HG03460 (cell line): ENCODE results near the gene ADAR.

Experiments
- ATAC-seq: cut with Tn5 transposase; IDR thresholded peaks from one replicate; pipeline ENCODE4 v1.9.1; 2021; ENCODE audit not compliant: unreplicated experiment

ADAR gene

DNA sequence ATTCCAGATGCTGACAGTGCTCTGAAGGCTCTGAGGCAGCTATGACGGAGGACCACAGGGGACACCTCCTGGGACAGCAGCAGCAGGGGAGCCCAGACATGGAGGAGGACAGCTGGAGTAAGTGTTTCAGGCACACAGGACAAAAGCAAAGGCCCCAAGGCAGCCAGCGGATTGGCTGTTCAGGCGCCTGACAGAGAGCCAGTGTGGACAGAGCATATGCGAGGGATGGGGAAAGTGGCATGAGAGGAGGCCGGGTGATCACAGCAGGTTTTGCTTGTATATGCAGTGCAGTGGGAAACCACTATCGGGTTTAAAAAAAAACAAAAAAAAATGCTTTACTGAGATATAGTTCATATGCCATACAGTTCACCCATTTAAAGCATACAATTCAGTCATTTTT is 21.3 kb downstream of the ADAR start:
- ATAC-seq, result no peak

DNA sequence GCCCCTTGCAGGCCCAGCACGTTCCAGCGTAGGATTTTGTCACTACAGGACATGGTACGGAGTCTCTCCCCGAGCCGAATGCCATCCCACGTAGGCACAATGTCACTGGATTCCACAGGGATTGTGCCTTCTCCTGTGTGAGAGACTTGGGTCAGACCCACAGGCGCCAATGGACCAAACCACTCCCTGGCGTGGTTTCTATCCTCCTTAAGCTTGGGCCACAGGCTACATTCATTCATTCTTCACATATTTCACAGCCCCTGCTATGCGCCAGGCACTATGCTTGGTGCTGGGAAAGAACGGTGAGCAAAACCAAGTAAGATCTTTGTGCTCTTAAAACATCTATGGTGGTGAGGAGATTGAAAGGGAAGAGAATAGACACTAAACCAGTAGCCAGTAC is 21.8 kb downstream of the ADAR start:
- no peak for ATAC-seq

DNA sequence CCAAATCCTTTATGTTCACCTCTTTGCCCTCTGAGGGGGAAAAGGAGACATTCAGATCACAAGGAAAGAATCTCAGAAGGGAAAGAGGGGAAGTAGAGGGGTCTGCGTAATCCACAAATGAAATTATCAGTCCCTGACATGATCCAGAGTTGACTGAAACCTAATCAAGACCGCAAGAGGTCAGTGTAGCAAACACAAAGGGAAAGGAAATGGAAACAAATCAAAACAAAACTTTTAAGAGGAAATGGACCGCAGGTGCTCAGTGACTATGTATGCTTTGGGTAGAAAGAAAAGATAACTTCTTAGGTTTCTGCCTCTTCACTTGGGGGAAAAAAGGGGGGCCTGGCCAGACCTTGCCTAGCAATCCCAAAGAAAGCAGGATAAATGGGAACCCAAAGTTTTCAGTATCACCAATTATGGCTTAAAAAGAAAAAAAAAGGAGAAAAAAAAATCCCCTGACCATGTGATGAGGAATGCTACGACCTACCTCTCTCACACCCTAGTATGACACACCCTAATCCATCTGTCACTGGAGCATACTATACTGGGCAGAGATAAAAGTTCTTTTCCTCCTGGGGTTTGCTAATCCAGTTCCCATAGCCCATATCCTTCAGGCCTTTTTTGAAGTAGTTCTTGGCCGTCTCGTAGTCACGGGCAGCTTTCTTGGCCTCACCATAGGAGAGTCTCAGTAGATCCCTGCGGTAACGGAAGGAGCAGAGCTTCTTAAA is 23.6 kb downstream of the ADAR start:
- ATAC-seq, result no peak

DNA sequence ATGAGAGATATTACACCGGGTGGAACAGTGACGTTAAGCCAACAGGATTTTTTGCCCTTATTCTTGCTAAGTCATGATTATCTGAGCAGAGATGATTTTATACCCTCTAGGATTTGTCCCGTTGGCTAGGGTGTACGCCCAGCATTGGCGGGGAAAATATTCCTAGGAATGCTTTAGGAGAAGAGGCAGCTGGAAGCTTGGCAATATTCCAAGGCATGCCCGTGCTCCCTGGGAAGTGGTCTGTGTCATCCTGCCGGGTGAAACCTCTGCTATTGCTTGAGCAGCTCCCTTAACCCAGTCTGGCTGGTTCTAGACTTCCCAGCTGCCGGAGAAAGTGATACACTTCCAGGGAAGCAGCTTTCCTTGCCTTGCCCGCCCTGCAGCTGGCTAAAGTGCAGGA is 24.2 kb downstream of the ADAR start:
- ATAC-seq, result no peak

DNA sequence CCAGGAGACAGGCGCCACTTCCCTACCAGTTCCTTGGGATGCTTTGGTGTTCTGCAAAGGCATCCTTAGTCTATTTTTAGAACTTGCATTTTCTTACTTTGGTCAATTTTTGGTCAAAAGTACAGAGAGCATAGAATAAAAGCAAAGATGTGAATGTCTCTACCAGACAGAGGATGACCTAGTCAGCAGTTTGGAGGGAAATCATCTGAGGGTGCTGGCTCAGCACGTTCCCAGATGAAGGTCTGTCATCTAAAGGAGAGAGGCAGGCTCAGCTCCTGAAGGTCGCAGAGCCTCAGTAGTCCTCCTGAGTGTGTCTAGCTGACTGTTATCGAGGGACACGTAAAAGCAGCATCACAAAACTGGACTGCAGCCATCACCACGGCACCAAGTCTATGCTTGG is 25.1 kb downstream of the ADAR start:
- no peak for ATAC-seq

DNA sequence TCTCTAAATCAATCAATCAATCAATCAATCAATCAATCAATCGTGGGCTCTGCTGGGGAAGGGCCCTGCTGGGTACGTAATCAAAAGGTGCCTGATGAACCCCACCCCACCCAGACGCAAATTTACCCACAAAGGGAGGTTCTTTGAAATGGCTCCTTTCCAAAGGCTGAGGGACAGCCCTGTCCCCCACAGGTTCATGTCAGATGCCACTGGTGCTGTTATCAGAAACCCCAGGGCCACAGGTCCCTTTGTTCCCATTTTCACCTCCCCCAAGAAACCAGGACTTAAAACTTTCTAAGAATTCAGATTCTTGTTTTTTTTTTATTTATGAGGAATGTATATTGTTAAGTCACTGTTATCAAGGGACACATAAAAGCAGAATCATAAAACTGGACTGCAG is 26.2 kb downstream of the ADAR start:
- ATAC-seq, result no peak

- ATAC-seq, result no peak
These were observed 28.6 kb downstream of the ADAR start for GRCh38 chr1:154579374-154579773.

- no peak for ATAC-seq
These were observed 29.9 kb downstream of the ADAR start for GRCh38 chr1:154578058-154578418.

DNA sequence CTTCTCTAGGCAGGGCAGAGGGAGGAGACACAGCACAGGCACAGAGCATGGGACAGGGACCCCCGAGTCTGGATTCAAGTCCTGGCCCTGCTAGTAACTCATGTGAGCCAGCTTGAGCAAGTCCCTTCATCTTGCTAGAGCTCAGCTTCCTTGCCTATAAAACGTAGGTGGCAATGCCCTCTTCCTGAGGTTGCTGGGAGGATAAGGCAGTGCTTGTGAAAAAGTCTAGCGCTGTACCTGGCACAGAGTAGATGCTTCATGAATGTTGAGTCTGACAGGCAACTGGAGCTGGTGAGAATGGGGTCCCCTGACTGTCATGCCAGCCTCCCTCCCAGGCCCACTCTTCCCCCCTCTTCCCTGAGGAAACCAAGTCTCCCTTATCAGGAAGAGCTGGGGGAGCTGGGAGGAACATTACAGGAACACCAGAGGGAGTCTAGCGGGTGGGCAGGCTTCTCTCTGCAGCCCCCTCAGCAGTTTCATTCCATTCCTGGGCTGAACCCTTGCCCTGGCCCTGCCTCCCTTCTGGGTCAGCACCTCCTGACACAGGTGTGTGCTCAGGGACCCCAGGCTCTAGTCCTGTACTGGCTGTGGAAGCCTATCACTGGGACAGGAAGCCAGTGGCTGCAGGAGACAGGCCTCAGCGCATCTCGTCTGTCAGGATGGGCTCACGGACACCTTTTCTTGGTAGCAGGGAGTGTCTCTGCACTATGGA is 30.5 kb downstream of the ADAR start:
- ATAC-seq, result no peak

- ATAC-seq, result no peak
These were observed 31.9 kb downstream of the ADAR start for GRCh38 chr1:154575951-154576566.

DNA sequence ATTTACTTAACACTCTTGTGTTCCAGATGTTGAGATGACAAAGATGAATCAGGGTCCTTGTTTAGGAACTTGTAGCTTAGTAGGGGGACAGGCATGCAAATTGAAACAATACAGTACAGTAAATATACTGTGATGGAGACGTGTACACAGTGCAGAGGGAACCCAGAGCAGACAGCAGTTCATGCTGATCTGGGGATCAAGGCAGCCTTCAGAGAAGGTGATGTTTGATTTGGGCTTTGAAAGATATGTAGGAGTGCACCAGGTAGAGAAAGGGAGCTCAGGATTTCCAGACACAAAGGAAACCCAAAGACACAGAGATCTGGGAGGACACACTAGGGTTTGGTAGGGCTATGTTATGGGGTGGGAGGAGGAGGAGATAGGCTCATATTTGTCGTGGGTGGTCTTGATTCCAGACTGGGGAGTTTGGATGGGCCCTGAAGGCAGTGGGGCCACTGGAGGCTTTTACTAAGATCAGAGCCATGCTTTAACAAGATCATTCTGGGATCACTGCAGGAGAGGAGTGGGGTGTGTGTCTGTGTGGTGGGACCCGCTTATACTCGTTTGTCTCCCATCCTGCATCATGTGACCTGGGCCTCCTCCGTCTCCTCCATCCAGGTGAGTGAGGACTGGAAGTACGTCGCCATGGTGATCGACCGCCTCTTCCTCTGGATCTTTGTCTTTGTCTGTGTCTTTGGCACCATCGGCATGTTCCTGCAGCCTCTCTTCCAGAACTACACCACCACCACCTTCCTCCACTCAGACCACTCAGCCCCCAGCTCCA is 32.6 kb downstream of the ADAR start:
- ATAC-seq, result no peak

- ATAC-seq, result no peak
These were observed 33.3 kb downstream of the ADAR start for GRCh38 chr1:154574716-154575115.

- ATAC-seq, result no peak
These were observed 34.8 kb downstream of the ADAR start for GRCh38 chr1:154573168-154573510.

DNA sequence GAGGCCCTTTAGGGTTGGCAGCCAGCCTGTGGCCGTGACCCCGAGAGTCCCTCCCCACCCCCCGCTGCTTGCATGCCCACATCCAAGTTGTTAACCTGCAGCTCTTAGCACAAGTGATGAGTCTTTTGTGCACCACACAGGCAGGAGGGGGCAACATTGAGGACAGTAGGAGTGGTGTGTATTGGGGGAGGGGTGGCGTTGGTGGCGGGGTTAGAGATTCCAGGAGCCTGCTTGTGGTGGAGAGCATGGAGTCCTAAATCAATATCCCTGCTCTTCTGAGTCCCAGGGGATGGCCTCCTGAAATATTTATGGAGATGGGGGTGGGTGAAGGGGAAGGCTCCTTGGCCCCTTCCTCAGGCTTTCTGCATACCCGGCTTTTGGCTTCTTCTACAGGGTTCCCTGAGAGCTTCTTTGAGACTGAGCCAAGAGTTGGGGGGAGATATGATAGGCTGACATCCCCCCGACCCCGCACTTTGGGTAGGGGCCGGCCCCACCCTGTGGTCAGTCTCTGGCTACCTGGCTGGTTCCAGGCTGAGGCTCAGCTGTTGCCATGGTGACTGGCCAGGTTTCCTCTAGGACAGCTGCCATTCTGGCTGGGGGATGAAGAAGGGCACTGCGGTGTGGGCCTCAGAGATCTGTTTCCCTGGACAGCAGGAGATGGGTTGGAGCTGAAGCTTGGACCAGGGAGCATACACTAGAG is 35.4 kb downstream of the ADAR start:
- no peak for ATAC-seq

- ATAC-seq, result no peak
These were observed 36.1 kb downstream of the ADAR start for GRCh38 chr1:154571964-154572288.

DNA sequence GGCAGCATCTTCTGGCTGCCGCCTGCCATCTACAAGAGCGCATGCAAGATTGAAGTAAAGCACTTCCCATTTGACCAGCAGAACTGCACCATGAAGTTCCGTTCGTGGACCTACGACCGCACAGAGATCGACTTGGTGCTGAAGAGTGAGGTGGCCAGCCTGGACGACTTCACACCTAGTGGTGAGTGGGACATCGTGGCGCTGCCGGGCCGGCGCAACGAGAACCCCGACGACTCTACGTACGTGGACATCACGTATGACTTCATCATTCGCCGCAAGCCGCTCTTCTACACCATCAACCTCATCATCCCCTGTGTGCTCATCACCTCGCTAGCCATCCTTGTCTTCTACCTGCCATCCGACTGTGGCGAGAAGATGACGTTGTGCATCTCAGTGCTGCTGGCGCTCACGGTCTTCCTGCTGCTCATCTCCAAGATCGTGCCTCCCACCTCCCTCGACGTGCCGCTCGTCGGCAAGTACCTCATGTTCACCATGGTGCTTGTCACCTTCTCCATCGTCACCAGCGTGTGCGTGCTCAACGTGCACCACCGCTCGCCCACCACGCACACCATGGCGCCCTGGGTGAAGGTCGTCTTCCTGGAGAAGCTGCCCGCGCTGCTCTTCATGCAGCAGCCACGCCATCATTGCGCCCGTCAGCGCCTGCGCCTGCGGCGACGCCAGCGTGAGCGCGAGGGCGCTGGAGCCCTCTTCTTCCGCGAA is 36.6 kb downstream of the ADAR start:
- no peak for ATAC-seq

DNA sequence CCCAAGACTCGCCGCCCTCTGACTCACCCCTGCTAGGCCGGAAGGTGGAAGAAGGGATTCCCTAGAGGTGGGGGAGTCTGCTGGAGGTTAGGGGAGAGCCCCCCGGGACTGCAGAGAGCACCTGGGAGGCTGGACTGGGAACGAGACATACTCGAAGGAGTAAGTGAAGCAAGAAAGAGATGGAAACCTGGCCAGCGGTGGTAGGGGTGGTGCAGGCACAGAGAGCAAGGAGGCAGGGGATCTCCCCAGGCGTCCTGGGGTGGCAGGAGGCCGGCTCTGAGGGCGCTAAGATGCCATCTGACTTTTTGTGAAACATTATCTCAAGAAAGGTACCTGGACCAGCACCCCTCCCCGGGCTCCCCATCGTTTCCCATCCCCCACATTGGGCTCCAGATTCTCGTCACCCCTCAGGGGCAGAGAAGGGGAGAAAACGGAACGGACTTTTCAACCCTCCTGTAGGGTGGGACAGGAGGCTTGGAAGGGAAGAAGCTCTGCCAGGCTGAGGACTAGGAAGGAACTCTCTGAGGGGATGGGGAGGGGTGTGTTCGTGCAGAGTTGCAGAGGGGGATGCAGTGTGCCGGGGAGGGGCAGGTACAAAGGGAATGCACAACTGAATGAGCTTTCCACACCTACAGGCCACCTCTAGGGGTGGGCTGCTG is 39.7 kb downstream of the ADAR start:
- ATAC-seq, result no peak

DNA sequence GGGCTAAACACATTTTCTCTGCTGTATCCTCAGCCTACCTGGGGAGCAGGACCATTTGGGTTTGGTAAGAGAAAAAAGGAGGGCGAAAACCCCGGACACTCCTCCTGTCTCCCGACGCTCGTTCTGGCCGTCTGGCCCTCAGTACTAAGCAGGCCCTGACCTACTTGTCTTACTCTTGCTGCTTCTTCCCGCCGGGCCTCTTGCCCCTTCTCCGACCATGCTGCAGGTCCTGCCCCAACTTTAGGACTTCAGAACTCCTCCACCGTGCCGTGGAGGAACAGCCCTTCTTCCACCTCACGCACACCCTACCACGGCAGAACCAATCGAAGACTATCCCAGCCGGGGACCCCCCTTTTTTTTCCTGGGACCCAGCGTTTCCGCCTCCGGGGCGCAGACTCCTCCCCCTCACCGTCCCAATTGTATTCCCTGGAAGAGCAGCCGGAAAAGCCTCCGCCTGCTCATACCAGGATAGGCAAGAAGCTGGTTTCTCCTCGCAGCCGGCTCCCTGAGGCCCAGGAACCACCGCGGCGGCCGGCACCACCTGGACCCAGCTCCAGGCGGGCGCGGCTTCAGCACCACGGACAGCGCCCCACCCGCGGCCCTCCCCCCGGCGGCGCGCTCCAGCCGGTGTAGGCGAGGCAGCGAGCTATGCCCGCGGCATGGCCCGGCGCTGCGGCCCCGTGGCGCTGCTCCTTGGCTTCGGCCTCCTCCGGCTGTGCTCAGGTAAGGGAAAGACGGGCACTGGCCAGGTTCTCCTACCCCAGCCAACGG is 40.4 kb downstream of the ADAR start, which contains the start of gene CHRNB2:
TSS of gene CHRNB2 (plus strand) at position 393 of the 771 bp plus-strand sequence. CDS start at position 660, 267 bp downstream.
- no peak for ATAC-seq

DNA sequence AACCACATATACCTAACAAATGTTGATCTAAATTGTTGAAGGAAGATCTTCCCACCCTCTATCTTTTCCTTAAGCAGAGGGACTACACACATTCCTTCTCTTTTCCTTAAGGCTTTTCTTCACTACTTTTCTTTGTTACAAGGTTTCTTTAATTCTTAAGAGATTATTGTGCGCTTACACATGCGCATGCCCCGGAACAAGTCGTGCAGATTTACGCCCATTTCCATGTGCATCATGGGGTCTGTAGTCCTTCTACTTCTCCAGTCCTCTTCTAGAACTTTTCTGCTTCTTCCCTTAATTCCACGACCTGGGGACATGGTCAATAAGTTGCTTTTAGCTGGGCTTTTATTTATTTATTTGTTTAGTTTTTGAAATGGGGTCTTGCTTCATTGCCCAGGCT is 42.1 kb downstream of the ADAR start:
- no peak for ATAC-seq
